HEK293 (cell line): Measurements from ENCODE around the gene IRS2.

ENCODE experiments used
- KLF10 ChIP-seq: fragments of 450-650 bp; IDR thresholded peaks from 2 replicates; pipeline ENCODE4 v1.5.1; 2018; ENCODE audit warnings: missing biosample characterization, mild to moderate bottlenecking, missing genetic modification characterization
- ZBTB17 ChIP-seq: fragments of 450-650 bp; formaldehyde crosslinking; IDR thresholded peaks from 2 replicates; pipeline ENCODE4 v1.5.1; 2016; ENCODE audit warnings: missing biosample characterization, missing genetic modification characterization
- ZEB2 ChIP-seq: fragments of 450-650 bp; formaldehyde crosslinking; IDR thresholded peaks from 2 replicates; pipeline ENCODE4 v1.5.1; 2016; ENCODE audit warnings: missing biosample characterization, missing genetic modification characterization
- ZNF155 ChIP-seq: fragments of 450-650 bp; formaldehyde crosslinking; IDR thresholded peaks from 2 replicates; pipeline ENCODE4 v1.5.1; 2016; ENCODE audit warnings: missing biosample characterization, missing genetic modification characterization
- ZNF324 ChIP-seq: fragments of 450-650 bp; formaldehyde crosslinking; IDR thresholded peaks from 2 replicates; pipeline ENCODE4 v1.5.1; 2016; ENCODE audit warnings: missing biosample characterization, missing genetic modification characterization
- ZNF341 ChIP-seq: fragments of 450-650 bp; formaldehyde crosslinking; IDR thresholded peaks from 2 replicates; pipeline ENCODE4; 2016; ENCODE audit warnings: low read depth, missing biosample characterization, missing genetic modification characterization
- ZNF366 ChIP-seq: fragments of 450-650 bp; formaldehyde crosslinking; conservative IDR thresholded peaks from 2 replicates; pipeline ENCODE4 v1.5.1; 2016; ENCODE audit warnings: missing biosample characterization, missing genetic modification characterization
- ZNF626 ChIP-seq: fragments of 450-650 bp; sonication (Bioruptor Pico); formaldehyde crosslinking; IDR thresholded peaks from 2 replicates; pipeline ENCODE4 v1.5.1; 2018; ENCODE audit warnings: missing biosample characterization, missing genetic modification characterization, inconsistent platforms
- ZNF768 ChIP-seq: fragments of 450-650 bp; formaldehyde crosslinking; IDR thresholded peaks from 2 replicates; pipeline ENCODE4 v1.5.1; 2018; ENCODE audit warnings: missing biosample characterization, mild to moderate bottlenecking, missing genetic modification characterization
- ZNF837 ChIP-seq: fragments of 450-650 bp; formaldehyde crosslinking; IDR thresholded peaks from 2 replicates; pipeline ENCODE4 v1.5.1; 2016; ENCODE audit warnings: missing biosample characterization, missing genetic modification characterization
- ZSCAN23 ChIP-seq: fragments of 450-650 bp; formaldehyde crosslinking; IDR thresholded peaks from 2 replicates; pipeline ENCODE4 v1.5.1; 2016; ENCODE audit warnings: missing biosample characterization, missing genetic modification characterization
- TF ChIP-seq, protein P1 (sequence below): fragments of 450-650 bp; formaldehyde crosslinking; IDR thresholded peaks from 2 replicates; pipeline ENCODE4 v1.5.1; 2016; ENCODE audit warnings: missing biosample characterization, missing genetic modification characterization, borderline replicate concordance
- TF ChIP-seq, protein P2 (sequence below): sonication (generic); formaldehyde crosslinking; IDR thresholded peaks from 2 replicates; pipeline ENCODE4 v1.8.1; 2022; ENCODE audit warnings: mild to moderate bottlenecking, moderate library complexity, missing genetic modification reagents
- TF ChIP-seq, protein P3 (sequence below): fragments of 450-650 bp; formaldehyde crosslinking; IDR thresholded peaks from 2 replicates; pipeline ENCODE4 v1.5.1; 2016; ENCODE audit warnings: missing biosample characterization, missing genetic modification characterization, borderline replicate concordance
- TF ChIP-seq, protein P4 (sequence below): fragments of 450-650 bp; formaldehyde crosslinking; IDR thresholded peaks from 2 replicates; pipeline ENCODE4 v1.5.1; 2016; ENCODE audit warnings: missing biosample characterization, missing genetic modification characterization, borderline replicate concordance
- TF ChIP-seq, protein P5 (sequence below): fragments of 450-650 bp; formaldehyde crosslinking; IDR thresholded peaks from 2 replicates; pipeline ENCODE4 v1.5.1; 2016; ENCODE audit warnings: missing biosample characterization, missing genetic modification characterization

The IRS2 gene

DNA sequence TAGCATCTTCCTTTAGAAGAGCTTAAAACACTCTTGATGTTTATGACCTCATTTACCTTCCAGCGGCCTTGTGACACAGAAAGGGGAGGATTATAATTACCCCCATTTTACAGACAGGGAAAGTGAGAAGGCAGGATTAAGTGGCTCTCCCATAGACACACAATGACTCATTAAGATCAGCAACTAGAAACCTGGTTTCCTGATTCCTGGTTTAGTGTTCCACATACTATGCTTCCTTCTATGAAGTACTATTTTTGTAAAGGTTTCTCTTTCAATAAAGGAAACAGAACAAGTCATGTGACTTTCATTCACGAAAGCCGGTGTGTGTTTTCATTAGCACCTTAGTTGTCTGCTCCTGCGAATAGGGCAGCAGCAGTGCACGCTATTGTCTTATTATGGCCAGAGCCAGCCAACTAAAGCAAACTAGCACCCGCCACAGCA is 8.3 kb downstream of the IRS2 start (continued):
- TF ChIP-seq ZEB2 (tag by site-specific recombination): 0 out of 2 replicates have a peak, but pooled peaks have one; percentile 33
- TF ChIP-seq, protein P1, sequence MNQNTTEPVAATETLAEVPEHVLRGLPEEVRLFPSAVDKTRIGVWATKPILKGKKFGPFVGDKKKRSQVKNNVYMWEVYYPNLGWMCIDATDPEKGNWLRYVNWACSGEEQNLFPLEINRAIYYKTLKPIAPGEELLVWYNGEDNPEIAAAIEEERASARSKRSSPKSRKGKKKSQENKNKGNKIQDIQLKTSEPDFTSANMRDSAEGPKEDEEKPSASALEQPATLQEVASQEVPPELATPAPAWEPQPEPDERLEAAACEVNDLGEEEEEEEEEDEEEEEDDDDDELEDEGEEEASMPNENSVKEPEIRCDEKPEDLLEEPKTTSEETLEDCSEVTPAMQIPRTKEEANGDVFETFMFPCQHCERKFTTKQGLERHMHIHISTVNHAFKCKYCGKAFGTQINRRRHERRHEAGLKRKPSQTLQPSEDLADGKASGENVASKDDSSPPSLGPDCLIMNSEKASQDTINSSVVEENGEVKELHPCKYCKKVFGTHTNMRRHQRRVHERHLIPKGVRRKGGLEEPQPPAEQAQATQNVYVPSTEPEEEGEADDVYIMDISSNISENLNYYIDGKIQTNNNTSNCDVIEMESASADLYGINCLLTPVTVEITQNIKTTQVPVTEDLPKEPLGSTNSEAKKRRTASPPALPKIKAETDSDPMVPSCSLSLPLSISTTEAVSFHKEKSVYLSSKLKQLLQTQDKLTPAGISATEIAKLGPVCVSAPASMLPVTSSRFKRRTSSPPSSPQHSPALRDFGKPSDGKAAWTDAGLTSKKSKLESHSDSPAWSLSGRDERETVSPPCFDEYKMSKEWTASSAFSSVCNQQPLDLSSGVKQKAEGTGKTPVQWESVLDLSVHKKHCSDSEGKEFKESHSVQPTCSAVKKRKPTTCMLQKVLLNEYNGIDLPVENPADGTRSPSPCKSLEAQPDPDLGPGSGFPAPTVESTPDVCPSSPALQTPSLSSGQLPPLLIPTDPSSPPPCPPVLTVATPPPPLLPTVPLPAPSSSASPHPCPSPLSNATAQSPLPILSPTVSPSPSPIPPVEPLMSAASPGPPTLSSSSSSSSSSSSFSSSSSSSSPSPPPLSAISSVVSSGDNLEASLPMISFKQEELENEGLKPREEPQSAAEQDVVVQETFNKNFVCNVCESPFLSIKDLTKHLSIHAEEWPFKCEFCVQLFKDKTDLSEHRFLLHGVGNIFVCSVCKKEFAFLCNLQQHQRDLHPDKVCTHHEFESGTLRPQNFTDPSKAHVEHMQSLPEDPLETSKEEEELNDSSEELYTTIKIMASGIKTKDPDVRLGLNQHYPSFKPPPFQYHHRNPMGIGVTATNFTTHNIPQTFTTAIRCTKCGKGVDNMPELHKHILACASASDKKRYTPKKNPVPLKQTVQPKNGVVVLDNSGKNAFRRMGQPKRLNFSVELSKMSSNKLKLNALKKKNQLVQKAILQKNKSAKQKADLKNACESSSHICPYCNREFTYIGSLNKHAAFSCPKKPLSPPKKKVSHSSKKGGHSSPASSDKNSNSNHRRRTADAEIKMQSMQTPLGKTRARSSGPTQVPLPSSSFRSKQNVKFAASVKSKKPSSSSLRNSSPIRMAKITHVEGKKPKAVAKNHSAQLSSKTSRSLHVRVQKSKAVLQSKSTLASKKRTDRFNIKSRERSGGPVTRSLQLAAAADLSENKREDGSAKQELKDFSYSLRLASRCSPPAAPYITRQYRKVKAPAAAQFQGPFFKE (tag by site-specific recombination): no peak
- TF ChIP-seq, protein P2, sequence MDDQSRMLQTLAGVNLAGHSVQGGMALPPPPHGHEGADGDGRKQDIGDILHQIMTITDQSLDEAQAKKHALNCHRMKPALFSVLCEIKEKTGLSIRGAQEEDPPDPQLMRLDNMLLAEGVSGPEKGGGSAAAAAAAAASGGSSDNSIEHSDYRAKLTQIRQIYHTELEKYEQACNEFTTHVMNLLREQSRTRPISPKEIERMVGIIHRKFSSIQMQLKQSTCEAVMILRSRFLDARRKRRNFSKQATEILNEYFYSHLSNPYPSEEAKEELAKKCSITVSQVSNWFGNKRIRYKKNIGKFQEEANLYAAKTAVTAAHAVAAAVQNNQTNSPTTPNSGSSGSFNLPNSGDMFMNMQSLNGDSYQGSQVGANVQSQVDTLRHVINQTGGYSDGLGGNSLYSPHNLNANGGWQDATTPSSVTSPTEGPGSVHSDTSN (CRISPR knock-in tag): no peak
- TF ChIP-seq, protein P3, sequence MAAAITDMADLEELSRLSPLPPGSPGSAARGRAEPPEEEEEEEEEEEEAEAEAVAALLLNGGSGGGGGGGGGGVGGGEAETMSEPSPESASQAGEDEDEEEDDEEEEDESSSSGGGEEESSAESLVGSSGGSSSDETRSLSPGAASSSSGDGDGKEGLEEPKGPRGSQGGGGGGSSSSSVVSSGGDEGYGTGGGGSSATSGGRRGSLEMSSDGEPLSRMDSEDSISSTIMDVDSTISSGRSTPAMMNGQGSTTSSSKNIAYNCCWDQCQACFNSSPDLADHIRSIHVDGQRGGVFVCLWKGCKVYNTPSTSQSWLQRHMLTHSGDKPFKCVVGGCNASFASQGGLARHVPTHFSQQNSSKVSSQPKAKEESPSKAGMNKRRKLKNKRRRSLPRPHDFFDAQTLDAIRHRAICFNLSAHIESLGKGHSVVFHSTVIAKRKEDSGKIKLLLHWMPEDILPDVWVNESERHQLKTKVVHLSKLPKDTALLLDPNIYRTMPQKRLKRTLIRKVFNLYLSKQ: no peak
- peak; percentile 49; the same call in 1 of the 2 replicates for TF ChIP-seq ZSCAN23
- TF ChIP-seq ZNF341 (tag by site-specific recombination): no peak
- no peak for TF ChIP-seq ZNF626 (tag by site-specific recombination)
- TF ChIP-seq ZNF837: no peak
- 0 out of 2 replicates have a peak, but pooled peaks have one; percentile 53 for TF ChIP-seq ZNF324 (tag by site-specific recombination)
- peak; percentile 47; the same call in 1 of the 2 replicates for TF ChIP-seq KLF10 (tag by site-specific recombination)
- TF ChIP-seq, protein P4, sequence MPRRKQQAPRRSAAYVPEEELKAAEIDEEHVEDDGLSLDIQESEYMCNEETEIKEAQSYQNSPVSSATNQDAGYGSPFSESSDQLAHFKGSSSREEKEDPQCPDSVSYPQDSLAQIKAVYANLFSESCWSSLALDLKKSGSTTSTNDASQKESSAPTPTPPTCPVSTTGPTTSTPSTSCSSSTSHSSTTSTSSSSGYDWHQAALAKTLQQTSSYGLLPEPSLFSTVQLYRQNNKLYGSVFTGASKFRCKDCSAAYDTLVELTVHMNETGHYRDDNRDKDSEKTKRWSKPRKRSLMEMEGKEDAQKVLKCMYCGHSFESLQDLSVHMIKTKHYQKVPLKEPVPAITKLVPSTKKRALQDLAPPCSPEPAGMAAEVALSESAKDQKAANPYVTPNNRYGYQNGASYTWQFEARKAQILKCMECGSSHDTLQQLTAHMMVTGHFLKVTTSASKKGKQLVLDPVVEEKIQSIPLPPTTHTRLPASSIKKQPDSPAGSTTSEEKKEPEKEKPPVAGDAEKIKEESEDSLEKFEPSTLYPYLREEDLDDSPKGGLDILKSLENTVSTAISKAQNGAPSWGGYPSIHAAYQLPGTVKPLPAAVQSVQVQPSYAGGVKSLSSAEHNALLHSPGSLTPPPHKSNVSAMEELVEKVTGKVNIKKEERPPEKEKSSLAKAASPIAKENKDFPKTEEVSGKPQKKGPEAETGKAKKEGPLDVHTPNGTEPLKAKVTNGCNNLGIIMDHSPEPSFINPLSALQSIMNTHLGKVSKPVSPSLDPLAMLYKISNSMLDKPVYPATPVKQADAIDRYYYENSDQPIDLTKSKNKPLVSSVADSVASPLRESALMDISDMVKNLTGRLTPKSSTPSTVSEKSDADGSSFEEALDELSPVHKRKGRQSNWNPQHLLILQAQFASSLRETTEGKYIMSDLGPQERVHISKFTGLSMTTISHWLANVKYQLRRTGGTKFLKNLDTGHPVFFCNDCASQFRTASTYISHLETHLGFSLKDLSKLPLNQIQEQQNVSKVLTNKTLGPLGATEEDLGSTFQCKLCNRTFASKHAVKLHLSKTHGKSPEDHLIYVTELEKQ (tag by site-specific recombination): peak; percentile 17; the same call in 1 of the 2 replicates
- TF ChIP-seq ZNF768 (tag by site-specific recombination): no peak
- TF ChIP-seq ZNF366: peak; percentile 67
- 0 out of 2 replicates have a peak, but pooled peaks have one; percentile 16 for TF ChIP-seq ZBTB17
- no peak for TF ChIP-seq ZNF155
- TF ChIP-seq, protein P5, sequence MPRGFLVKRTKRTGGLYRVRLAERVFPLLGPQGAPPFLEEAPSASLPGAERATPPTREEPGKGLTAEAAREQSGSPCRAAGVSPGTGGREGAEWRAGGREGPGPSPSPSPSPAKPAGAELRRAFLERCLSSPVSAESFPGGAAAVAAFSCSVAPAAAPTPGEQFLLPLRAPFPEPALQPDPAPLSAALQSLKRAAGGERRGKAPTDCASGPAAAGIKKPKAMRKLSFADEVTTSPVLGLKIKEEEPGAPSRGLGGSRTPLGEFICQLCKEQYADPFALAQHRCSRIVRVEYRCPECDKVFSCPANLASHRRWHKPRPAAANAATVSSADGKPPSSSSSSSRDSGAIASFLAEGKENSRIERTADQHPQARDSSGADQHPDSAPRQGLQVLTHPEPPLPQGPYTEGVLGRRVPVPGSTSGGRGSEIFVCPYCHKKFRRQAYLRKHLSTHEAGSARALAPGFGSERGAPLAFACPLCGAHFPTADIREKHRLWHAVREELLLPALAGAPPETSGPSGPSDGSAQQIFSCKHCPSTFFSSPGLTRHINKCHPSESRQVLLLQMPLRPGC (tag by site-specific recombination): no peak
